Peyer's patch (tissue), 4 donors: ENCODE measurements around the gene HK3. TPM values are rescaled to one million over a fixed set of nuclear protein-coding genes. Genes with fewer than 3 reads are reported as not detected.

Experiments
- DNase-seq, 3 donors: peaks; one replicate each; pipeline ENCODE4 v3.0.0-alpha.2; 2017 to 2019
- H3K27ac ChIP-seq, 4 donors: fragments of 200-600 bp; sonication (generic); one replicate each; pipeline ENCODE4 v1.5.1; 2016 to 2019
- H3K27me3 ChIP-seq, 2 donors: fragments of 200-600 bp; sonication (generic); one replicate each; pipeline ENCODE4 v1.5.1; 2019
- H3K36me3 ChIP-seq, 3 donors: fragments of 200-600 bp; sonication (generic); one replicate each; pipeline ENCODE4 v1.5.1; 2016 to 2019
- H3K4me1 ChIP-seq, 4 donors: fragments of 200-600 bp; sonication (generic); one replicate each; pipeline ENCODE4 v1.5.1; 2016 to 2019
- H3K4me3 ChIP-seq, 4 donors: fragments of 200-600 bp; sonication (generic); 1 replicate in 3 of 4; 2 replicates in 1 of 4; pipeline ENCODE4 v1.5.1; 2016 to 2019; ENCODE audit warnings: mild to moderate bottlenecking in 1 of 4
- H3K9me3 ChIP-seq, 4 donors: fragments of 200-600 bp; sonication (generic); one replicate each; pipeline ENCODE4 v1.5.1; 2016 to 2019; ENCODE audit warnings: mild to moderate bottlenecking in 1 of 4
- POLR2A ChIP-seq, 2 donors: fragments of 450-650 bp; IDR thresholded peaks; one replicate each; pipeline ENCODE4 v1.5.1; 2017; ENCODE audit warnings: antibody characterized with exemption in 2 of 2, mild to moderate bottlenecking in 2 of 2, moderate library complexity in 2 of 2
- total RNA-seq, 4 donors: library from RNA; depleted of rRNA; stranded (reverse); fragments of >200 nt; gene quantifications; one replicate each; pipeline ENCODE4 v1.1.0, GENCODE V29; 2016
- TF ChIP-seq, protein P1 (sequence below), 6 experiments: fragments of 450-650 bp in 4 of 6; fragments of 200-600 bp in 2 of 6; sonication (generic) in 1 of 6; IDR thresholded peaks; one replicate each; pipeline ENCODE4 v1.5.1; 2017 to 2019; ENCODE audit warnings: antibody characterized with exemption in 6 of 6, mild to moderate bottlenecking in 3 of 6, moderate library complexity in 1 of 6

HK3 gene
- total RNA-seq, 4 donors from 2014 or later: 1.6 to 7.4 (median 3.6) TPM

DNA sequence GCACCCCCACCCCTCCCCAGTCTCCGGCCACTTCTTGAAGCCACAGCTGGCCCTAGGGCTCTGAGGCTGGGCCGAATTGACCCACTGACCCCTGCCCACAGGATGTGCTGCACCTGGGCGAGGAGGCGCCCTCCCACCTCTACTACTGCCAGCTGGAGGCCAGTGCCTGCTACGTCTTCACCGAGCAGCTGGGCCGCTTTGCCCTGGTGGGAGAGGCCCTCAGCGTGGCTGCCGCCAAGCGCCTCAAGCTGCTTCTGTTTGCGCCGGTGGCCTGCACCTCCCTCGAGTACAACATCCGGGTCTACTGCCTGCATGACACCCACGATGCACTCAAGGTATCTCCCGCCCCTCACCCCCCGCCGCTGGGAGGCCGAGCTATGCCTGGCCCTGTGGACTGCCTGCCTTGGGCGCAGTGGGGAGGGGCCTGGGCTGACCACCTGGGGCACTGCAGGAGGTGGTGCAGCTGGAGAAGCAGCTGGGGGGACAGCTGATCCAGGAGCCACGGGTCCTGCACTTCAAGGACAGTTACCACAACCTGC is 21.3 kb downstream of the HK3 start:
- TF ChIP-seq POLR2A (IDR thresholded peaks at IDR 0.05): no peak
- TF ChIP-seq, protein P1, sequence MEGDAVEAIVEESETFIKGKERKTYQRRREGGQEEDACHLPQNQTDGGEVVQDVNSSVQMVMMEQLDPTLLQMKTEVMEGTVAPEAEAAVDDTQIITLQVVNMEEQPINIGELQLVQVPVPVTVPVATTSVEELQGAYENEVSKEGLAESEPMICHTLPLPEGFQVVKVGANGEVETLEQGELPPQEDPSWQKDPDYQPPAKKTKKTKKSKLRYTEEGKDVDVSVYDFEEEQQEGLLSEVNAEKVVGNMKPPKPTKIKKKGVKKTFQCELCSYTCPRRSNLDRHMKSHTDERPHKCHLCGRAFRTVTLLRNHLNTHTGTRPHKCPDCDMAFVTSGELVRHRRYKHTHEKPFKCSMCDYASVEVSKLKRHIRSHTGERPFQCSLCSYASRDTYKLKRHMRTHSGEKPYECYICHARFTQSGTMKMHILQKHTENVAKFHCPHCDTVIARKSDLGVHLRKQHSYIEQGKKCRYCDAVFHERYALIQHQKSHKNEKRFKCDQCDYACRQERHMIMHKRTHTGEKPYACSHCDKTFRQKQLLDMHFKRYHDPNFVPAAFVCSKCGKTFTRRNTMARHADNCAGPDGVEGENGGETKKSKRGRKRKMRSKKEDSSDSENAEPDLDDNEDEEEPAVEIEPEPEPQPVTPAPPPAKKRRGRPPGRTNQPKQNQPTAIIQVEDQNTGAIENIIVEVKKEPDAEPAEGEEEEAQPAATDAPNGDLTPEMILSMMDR (IDR thresholded peaks at IDR 0.05): no peak
- Histone ChIP-seq H3K4me3 (no peak overlapping the region), H3K27me3 (no peaks in the 10 kb centered on the region), H3K36me3 (no peaks in the 10 kb centered on the region), H3K27ac (no peak overlapping the region), H3K4me1 (no peaks in the 10 kb centered on the region), H3K9me3 (no peaks in the 10 kb centered on the region)
- no peak for DNase-seq

DNA sequence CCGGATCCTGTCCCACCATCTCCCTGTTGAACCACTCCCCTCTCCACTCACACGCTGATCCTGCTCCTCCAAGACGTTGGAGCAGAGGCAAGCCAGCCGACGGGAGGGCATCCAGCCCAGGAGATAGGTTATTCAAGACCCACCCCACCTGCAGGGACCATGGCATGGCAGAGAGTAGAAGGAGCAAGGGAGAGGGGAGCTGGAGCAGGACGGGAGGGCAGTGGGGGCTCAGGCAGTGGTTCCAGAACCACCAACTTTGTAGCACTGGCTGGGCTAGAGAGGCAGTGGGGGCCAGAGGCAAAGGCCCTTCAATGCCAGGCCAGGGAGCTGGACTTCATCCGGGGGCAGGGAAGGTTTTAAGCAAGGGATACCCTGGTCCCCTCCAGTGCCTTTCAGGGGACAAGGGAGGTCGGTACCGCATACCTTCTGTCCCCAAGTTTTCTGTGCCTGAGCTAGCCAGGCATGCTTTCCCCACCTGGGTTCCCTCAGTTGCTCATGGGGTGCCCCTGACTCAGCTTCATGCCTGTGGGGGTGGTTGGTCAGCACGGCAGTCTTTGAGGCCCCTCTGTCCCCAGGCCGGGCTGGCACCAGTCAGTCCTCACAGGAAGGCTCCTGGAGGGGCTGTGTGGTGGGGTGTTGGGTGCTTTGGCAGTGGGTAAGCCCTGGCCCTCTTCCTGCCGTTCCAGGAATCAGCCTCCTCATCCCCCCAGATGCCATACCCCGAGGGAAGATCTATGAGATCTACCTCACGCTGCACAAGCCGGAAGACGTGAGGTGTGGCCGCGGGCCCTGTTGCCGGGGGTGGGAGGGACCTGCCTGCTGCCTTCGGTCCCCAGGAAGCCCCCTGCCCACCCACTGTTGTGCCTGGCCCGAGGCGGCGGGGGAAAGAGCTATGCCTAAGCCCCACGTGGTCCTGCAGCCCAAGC is 22.4 kb downstream of the HK3 start:
- Histone ChIP-seq H3K27ac (no peak overlapping the region), H3K36me3 (no peaks in the 10 kb centered on the region), H3K4me3 (no peak overlapping the region), H3K4me1 (no peaks in the 10 kb centered on the region), H3K9me3 (no peaks in the 10 kb centered on the region), H3K27me3 (no peaks in the 10 kb centered on the region)
- no peak for DNase-seq
- TF ChIP-seq POLR2A (IDR thresholded peaks at IDR 0.05): no peak
- TF ChIP-seq, protein P1 (IDR thresholded peaks at IDR 0.05): no peak

DNA sequence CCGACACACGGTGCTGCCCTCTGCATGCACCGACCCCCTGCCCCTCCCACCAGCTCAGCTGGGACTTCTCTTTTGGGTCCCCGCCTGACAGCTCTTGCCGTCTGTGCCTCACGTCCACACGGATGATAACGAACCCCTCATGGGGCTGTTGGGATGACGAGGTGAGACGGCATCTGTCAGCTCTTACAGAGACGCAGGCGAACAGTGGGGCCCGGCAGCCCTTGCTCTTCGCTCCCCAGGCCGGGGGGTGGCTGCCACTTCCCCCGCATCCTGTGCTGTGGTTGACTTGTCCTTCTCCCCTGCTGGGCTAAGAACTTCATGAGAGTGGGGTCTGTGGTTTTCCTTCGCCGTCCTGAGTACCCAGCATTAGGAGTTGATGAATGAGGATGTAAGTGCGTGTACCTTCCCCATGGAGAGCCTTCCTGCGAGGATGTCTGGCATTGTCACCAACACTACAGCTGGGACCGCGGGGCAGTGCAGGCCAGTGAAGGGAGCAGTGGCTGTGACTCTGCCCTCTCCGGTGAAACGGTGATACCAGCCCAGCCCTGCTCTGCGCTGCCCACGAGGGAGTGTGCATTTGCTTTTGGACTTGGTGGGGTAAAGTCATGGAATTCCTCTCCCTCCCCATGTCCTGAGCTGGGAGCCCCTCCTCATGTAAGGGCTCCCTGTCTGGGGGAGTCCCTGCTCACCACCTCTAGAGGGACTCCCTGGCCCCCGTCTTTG is 23.2 kb downstream of the HK3 start:
- Histone ChIP-seq H3K4me1 (no peaks in the 10 kb centered on the region), H3K27ac (no peak overlapping the region), H3K27me3 (no peaks in the 10 kb centered on the region), H3K9me3 (no peaks in the 10 kb centered on the region), H3K4me3 (no peak overlapping the region), H3K36me3 (no peaks in the 10 kb centered on the region)
- no peak for DNase-seq
- no peak for TF ChIP-seq POLR2A (IDR thresholded peaks at IDR 0.05)
- TF ChIP-seq, protein P1 (IDR thresholded peaks at IDR 0.05): no peak

DNA sequence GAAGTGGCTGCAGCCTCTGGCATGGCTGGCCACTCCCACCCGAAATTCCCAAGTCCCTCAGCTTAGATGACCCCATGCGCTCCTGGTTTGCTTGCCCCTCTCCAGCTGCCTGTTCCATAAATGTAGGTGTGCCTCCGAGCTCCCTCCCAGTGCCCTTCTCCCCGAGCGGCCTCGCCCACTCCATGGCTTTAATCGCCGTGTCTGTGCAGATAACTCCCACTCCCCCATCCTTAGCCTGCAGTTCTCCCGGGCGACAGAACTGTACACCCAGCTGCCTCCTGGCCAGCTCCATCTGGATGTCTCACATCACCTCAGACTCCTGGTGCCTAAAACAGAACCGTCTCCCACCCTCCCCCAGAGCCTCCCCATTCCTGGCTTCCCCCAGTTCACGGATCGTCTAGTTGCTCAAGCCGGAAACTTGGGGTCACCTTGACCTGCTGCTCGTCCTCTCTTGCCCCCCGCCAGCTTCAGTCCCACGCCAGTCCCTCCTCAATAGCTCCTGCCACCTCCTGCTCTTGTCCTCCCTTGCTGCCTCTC is 24.1 kb downstream of the HK3 start:
- H3K36me3 ChIP-seq: no peaks in the 10 kb centered on the region
- DNase-seq: no peak
- no peaks in the 10 kb centered on the region for H3K4me1 ChIP-seq
- no peak overlapping the region for H3K27ac ChIP-seq
- H3K9me3 ChIP-seq: peaks cover 0 to 4% (median 0%) of the 10 kb centered on the region in 4 donors
- H3K27me3 ChIP-seq: no peaks in the 10 kb centered on the region
- H3K4me3 ChIP-seq: no peak overlapping the region
- TF ChIP-seq POLR2A (IDR thresholded peaks at IDR 0.05): no peak
- TF ChIP-seq, protein P1 (IDR thresholded peaks at IDR 0.05): no peak

DNA sequence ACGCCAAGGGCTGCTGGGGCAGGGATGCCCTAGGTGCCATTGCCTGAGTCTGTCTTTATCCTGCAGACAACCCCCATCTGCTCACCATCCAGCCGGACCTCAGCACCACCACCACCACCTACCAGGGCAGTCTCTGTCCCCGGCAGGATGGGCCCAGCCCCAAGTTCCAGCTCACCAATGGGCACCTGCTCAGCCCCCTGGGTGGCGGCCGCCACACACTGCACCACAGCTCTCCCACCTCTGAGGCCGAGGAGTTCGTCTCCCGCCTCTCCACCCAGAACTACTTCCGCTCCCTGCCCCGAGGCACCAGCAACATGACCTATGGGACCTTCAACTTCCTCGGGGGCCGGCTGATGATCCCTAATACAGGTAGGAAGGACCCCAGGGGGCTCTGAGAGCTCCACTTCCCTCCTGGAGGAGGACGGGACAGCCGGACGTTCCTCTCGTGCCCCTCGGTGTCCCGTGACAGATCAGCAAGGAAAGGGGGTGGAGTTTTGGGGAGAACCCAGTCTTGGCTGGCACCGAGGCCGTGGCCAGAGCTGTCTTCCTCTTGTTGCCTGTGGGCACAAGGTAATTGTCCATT is 24.9 kb downstream of the HK3 start:
- TF ChIP-seq, protein P1 (IDR thresholded peaks at IDR 0.05): no peak
- TF ChIP-seq POLR2A (IDR thresholded peaks at IDR 0.05): no peak
- Histone ChIP-seq H3K27me3 (no peaks in the 10 kb centered on the region), H3K27ac (no peak overlapping the region), H3K4me1 (no peaks in the 10 kb centered on the region), H3K4me3 (no peak overlapping the region), H3K36me3 (no peaks in the 10 kb centered on the region), H3K9me3 (peaks cover 0 to 6% (median 0%) of the 10 kb centered on the region in 4 donors)
- no peak for DNase-seq
